SU-DHL-6 (cell line): Measurements from ENCODE around the gene KCNQ1OT1.

Experiments used
- H2AFZ ChIP-seq: fragments of 200-600 bp; sonication (generic); 2 replicates; pipeline ENCODE4 v1.6.1; 2014; ENCODE audit warnings: low read depth, mild to moderate bottlenecking, moderate library complexity, mixed read lengths, antibody characterized with exemption, low read length; ENCODE audit not compliant: severe bottlenecking
- H3F3A ChIP-seq: fragments of 200-600 bp; shearing (Covaris generic); 2 replicates; pipeline ENCODE4 v1.6.0; 2016; ENCODE audit warnings: antibody characterized with exemption, mild to moderate bottlenecking; ENCODE audit not compliant: insufficient read depth
- H3K27ac ChIP-seq: fragments of 200-600 bp; sonication (generic); 2 replicates; pipeline ENCODE4 v1.5.1; 2016; ENCODE audit warnings: low read depth, mild to moderate bottlenecking, low read length, moderate library complexity, mixed read lengths
- H3K27me3 ChIP-seq: fragments of 200-600 bp; sonication (generic), shearing (Covaris generic); 2 replicates; pipeline ENCODE4 v1.6.0; 2014; ENCODE audit warnings: mild to moderate bottlenecking, low read length
- H3K36me3 ChIP-seq: fragments of 200-600 bp; sonication (generic); 2 replicates; pipeline ENCODE4 v1.6.1; 2014; ENCODE audit warnings: mild to moderate bottlenecking, low read length, mixed read lengths
- H3K4me2 ChIP-seq: fragments of 300-600, 200-600 bp; shearing (Covaris generic), sonication (generic); 2 replicates; pipeline ENCODE4 v1.6.0; 2014; ENCODE audit warnings: low read length, low read depth, mild to moderate bottlenecking; ENCODE audit not compliant: poor library complexity, severe bottlenecking
- H3K4me3 ChIP-seq: fragments of 200-600 bp; sonication (generic); 2 replicates; pipeline ENCODE4 v1.5.1; 2014; ENCODE audit warnings: antibody characterized with exemption, low read length, mild to moderate bottlenecking, mixed read lengths; ENCODE audit not compliant: insufficient read depth, poor library complexity, severe bottlenecking
- H3K79me2 ChIP-seq: fragments of 200-600 bp; sonication (generic); 2 replicates; pipeline ENCODE4 v1.6.1; 2014; ENCODE audit warnings: mild to moderate bottlenecking, low read length, moderate library complexity; ENCODE audit not compliant: insufficient read depth
- H3K9ac ChIP-seq: fragments of 200-600 bp; sonication (generic); 2 replicates; pipeline ENCODE4 v1.7.0; 2014; ENCODE audit warnings: mild to moderate bottlenecking, low read length
- H3K9me2 ChIP-seq: fragments of 200-600 bp; sonication (generic); replicated peaks from 2 replicates; pipeline ENCODE4 v1.6.1; 2014; ENCODE audit warnings: low read length; ENCODE audit not compliant: insufficient read depth
- H3K9me3 ChIP-seq: fragments of 200-600 bp; sonication (generic); 2 replicates; pipeline ENCODE4 v1.6.1; 2014; ENCODE audit warnings: low read length, mixed read lengths; ENCODE audit not compliant: insufficient read depth
- H4K20me1 ChIP-seq: fragments of 200-600 bp; sonication (generic); 2 replicates; pipeline ENCODE4 v1.6.1; 2014; ENCODE audit warnings: low read depth, mild to moderate bottlenecking, antibody characterized with exemption, low read length, moderate library complexity, mixed read lengths
- EZH2phosphoT487 ChIP-seq: fragments of 200-600 bp; sonication (generic), shearing (Covaris generic); conservative IDR thresholded peaks from 2 replicates; pipeline ENCODE4 v1.6.1; 2018; ENCODE audit warnings: mild to moderate bottlenecking, antibody characterized with exemption, low read length, moderate library complexity, mixed read lengths
- TF ChIP-seq, protein P1 (sequence below): fragments of 200-600 bp; sonication (generic); IDR thresholded peaks from one replicate; pipeline ENCODE4 v1.5.1; 2017; ENCODE audit warnings: antibody characterized with exemption, mild to moderate bottlenecking, low read length, moderate library complexity; ENCODE audit not compliant: insufficient read depth, poor library complexity, severe bottlenecking

KCNQ1OT1 gene

DNA sequence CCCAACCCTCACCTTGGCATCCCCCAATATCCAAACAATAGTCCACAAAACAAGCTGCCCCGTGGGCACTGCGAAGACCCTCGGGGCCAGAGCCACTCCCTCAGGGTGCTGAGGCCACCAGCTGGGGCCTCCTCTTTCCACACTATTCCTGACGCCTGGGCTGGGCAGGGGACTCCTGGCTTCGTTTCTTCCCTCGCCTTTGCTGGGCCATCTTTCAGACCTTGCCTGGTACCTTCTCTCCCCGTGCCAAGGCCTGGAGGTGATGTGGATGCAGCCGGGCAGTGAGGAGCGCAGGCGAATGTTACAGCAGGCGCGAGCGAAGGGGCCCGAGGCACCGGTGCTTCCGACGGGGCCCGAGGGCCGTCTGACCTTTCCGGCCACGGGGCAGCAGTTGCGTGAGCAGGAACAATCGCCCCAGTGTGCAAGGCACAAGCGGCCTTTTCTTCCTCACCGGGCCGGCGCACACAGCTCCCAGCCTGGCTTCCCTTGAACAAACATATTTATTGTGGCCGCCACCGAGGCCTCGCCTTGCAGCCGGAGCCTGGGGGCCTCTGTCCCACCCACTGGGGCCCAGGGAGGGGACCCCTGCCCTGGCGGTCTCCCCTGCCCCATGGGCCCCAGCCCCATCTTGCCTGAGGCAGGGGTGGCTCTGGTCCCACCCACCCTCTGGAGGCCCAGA lies 32.6 kb upstream of the KCNQ1OT1 start:
- no peak overlapping the region for H3K9ac ChIP-seq
- no peaks in the 10 kb centered on the region for H4K20me1 ChIP-seq
- no peak overlapping the region for H3K4me3 ChIP-seq
- no peaks in the 10 kb centered on the region for H3K79me2 ChIP-seq
- H3K9me3 ChIP-seq: no peaks in the 10 kb centered on the region
- H3K36me3 ChIP-seq: no peaks in the 10 kb centered on the region
- H3K27ac ChIP-seq: no peak overlapping the region
- no peak overlapping the region for H2AFZ ChIP-seq
- H3K27me3 ChIP-seq: no peaks in the 10 kb centered on the region
- no peaks in the 10 kb centered on the region for H3K9me2 ChIP-seq
- TF ChIP-seq EZH2phosphoT487: no peak
- TF ChIP-seq, protein P1, sequence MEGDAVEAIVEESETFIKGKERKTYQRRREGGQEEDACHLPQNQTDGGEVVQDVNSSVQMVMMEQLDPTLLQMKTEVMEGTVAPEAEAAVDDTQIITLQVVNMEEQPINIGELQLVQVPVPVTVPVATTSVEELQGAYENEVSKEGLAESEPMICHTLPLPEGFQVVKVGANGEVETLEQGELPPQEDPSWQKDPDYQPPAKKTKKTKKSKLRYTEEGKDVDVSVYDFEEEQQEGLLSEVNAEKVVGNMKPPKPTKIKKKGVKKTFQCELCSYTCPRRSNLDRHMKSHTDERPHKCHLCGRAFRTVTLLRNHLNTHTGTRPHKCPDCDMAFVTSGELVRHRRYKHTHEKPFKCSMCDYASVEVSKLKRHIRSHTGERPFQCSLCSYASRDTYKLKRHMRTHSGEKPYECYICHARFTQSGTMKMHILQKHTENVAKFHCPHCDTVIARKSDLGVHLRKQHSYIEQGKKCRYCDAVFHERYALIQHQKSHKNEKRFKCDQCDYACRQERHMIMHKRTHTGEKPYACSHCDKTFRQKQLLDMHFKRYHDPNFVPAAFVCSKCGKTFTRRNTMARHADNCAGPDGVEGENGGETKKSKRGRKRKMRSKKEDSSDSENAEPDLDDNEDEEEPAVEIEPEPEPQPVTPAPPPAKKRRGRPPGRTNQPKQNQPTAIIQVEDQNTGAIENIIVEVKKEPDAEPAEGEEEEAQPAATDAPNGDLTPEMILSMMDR: no peak
- H3K4me2 ChIP-seq: no peak overlapping the region
- H3F3A ChIP-seq: no peaks in the 10 kb centered on the region

DNA sequence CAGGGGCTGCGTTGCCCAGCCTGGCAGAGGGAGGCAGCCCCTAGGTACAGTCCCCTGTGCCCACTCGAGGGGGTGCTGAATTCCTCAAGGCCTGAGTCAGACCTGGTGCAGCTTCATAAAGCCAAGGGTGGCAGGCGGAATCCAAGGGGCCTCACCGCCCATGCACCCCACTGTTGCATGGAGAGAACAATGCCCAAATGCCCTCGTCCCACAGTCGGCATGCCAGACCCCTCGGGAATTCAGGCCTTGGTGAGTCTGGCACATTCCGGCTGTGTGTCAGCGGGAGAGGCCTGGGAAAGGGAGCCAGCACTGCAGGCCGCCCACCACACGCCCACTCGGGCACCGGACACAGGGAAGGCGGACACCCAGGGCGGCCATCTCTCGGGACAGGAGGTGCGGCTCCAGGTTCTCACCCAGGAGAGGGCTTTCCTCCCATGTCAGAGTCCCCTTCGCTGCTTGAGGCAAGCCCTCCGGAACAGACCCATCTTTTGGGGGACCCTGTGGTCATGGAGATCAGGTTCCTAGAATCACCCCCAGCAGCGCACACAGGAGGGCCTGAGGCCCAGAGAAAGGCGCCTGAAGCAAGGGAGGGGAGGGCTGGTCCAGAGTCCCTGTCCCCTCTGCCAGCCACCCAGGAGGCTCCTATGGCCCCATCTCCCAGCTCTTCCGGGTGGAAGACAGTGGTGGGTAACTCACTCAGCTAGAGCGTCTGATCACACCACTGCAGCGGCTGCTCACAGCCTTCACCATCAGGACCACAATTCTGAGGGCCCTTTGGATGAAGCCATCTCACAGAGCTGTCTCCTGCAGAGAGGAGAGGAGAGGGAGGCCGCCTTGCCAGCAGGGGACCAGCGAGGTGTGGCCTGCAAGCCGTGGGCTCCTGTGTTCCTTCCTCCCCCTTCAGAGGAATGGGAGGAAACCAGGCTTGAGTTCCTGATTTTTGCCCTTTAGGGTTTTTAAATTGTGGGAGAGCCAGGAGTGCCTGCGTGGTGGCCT lies 31.6 kb upstream of the KCNQ1OT1 start:
- TF ChIP-seq, protein P1: no peak
- no peak for TF ChIP-seq EZH2phosphoT487
- H3K9ac ChIP-seq: no peak overlapping the region
- H3K79me2 ChIP-seq: no peaks in the 10 kb centered on the region
- H3K27ac ChIP-seq: no peak overlapping the region
- no peak overlapping the region for H2AFZ ChIP-seq
- H3K9me2 ChIP-seq: no peaks in the 10 kb centered on the region
- no peak overlapping the region for H3K4me3 ChIP-seq
- no peaks in the 10 kb centered on the region for H3K9me3 ChIP-seq
- H4K20me1 ChIP-seq: no peaks in the 10 kb centered on the region
- H3K36me3 ChIP-seq: no peaks in the 10 kb centered on the region
- no peaks in the 10 kb centered on the region for H3F3A ChIP-seq
- no peaks in the 10 kb centered on the region for H3K27me3 ChIP-seq
- no peak overlapping the region for H3K4me2 ChIP-seq

DNA sequence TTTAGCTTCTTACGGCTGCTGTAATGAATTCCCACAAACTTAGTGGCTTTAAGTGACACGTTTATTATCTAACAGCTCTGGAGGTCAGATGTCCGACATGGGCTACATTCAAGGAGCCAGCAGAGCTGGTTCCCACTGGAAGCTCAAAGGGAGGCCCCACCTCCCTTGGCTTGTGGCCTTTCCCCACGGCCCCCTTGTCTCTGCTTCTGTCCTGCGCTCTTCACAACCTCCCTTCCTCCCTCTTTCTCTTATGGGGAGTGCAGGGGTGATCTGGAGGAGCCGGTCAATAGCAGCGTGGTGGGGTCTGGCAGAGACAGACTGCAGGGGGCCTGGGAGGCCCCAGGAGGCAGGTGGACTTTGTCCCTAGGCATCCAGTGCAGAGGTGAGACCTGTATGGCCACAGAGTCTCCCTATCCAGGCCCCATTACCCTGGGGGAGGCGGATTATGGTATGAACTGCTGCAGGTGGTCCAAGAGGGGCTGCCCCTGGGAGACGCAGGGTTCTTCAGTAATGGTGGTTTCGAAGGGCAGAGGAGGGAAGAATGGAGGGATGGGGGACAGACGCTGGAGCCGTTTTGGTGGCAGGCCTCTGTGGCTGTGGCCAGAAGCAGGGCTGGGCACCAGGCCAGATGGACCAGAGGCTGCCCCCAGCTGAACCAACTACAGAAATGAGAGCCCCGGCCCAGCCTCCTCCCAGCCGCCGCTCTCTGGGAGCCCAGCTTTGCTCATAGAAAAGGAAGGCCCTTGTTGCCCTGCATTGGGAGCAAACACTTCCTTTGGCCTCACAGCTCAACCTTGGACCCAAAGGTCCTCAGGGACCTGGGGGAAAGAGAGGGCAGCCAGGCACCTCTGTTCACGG lies 30.7 kb upstream of the KCNQ1OT1 start:
- TF ChIP-seq, protein P1: no peak
- TF ChIP-seq EZH2phosphoT487: no peak
- Histone ChIP-seq H3K9me3 (no peaks in the 10 kb centered on the region), H3K36me3 (no peaks in the 10 kb centered on the region), H3K4me3 (no peak overlapping the region), H3K27ac (no peak overlapping the region), H3K9me2 (no peaks in the 10 kb centered on the region), H3K79me2 (no peaks in the 10 kb centered on the region), H3K9ac (no peak overlapping the region), H2AFZ (no peak overlapping the region), H4K20me1 (no peaks in the 10 kb centered on the region), H3F3A (no peaks in the 10 kb centered on the region), H3K4me2 (no peak overlapping the region), H3K27me3 (no peaks in the 10 kb centered on the region)
